H1 (cell line): Measurements from ENCODE around the gene SLC25A30. TPM values are rescaled to one million over a fixed set of nuclear protein-coding genes. Genes with fewer than 3 reads are reported as not detected.
A peak's percentile ranks its signal among the peaks of the same experiment; 100 is the strongest.

Experiments used
- CTCF ChIA-PET: fragments of 300-600 bp; sonication (Branson Sonifier 250); formaldehyde crosslinking; loops from one replicate; lab custom pipeline; 2021; ENCODE audit not compliant: partially characterized antibody; lab: Charles Lee
- POLR2A ChIA-PET: fragments of 300-600 bp; sonication (Branson Sonifier 250); formaldehyde crosslinking; loops from one replicate; lab custom pipeline; 2021; ENCODE audit warnings: inconsistent platforms; ENCODE audit not compliant: partially characterized antibody; lab: Charles Lee
- DNase-seq, 2 experiments: peaks; one replicate each; pipeline versions ENCODE4 v3.0.0 to v3.0.0-alpha.2; 2010 to 2022; ENCODE audit warnings: low spot score in 2 of 2, low read depth in 1 of 2, mixed read lengths in 1 of 2
- FAIRE-seq: peaks from 2 replicates; lab custom pipeline; 2011; peaks lifted over from hg19 to GRCh38; lab: Jason Lieb, UNC
- H2AFZ ChIP-seq: 2 replicates; pipeline ENCODE4 v1.8.1; 2012; ENCODE audit warnings: low read length, inconsistent platforms
- H2AK5ac ChIP-seq: 2 replicates; pipeline ENCODE4 v1.6.1; 2013; ENCODE audit warnings: low read depth, low read length
- H2BK120ac ChIP-seq: replicated peaks from 2 replicates; pipeline ENCODE3; 2013; ENCODE audit warnings: low read depth, low read length, inconsistent platforms
- H2BK12ac ChIP-seq: 2 replicates; pipeline ENCODE4 v1.6.1; 2013; ENCODE audit warnings: low read depth, low read length
- H2BK15ac ChIP-seq: 2 replicates; pipeline ENCODE4 v1.6.1; 2013; ENCODE audit warnings: low read length
- H2BK20ac ChIP-seq: 2 replicates; pipeline ENCODE4 v1.6.1; 2013; ENCODE audit warnings: low read length
- H2BK5ac ChIP-seq: 2 replicates; pipeline ENCODE4 v1.6.1; 2013; ENCODE audit warnings: low read depth, low read length
- H3K14ac ChIP-seq: 2 replicates; pipeline ENCODE4 v1.6.1; 2013; ENCODE audit warnings: inconsistent platforms; ENCODE audit not compliant: insufficient read length
- H3K18ac ChIP-seq: 2 replicates; pipeline ENCODE4 v1.6.1; 2013; ENCODE audit warnings: low read length; ENCODE audit errors: extremely low read depth
- H3K23ac ChIP-seq: 2 replicates; pipeline ENCODE4 v1.6.1; 2013; ENCODE audit warnings: inconsistent platforms; ENCODE audit not compliant: insufficient read length
- H3K23me2 ChIP-seq: 2 replicates; pipeline ENCODE4 v1.6.1; 2013; ENCODE audit warnings: low read depth, low read length
- H3K27ac ChIP-seq: 2 replicates; pipeline ENCODE4 v1.6.1; 2011; ENCODE audit warnings: low read depth, low read length, inconsistent platforms
- H3K27me3 ChIP-seq, 4 experiments: replicated peaks in 1 of 4; 1 replicate in 1 of 4; 2 replicates in 3 of 4; pipeline versions ENCODE4 v1.6.1 to v1.8.1; 2011 to 2013; ENCODE audit warnings: low read length in 3 of 4, mild to moderate bottlenecking in 3 of 4, inconsistent platforms in 2 of 4, mixed read lengths in 2 of 4, moderate library complexity in 1 of 4; ENCODE audit not compliant: control insufficient read depth in 3 of 4, insufficient read depth in 3 of 4; ENCODE audit errors: extremely low read depth in 1 of 4
- H3K36me3 ChIP-seq, 4 experiments: 2 replicates each; pipeline versions ENCODE4 v1.6.1 to v1.8.1; 2011 to 2013; ENCODE audit warnings: mild to moderate bottlenecking in 4 of 4, low read length in 3 of 4, moderate library complexity in 2 of 4, control low read depth in 1 of 4, inconsistent platforms in 1 of 4; ENCODE audit not compliant: insufficient read depth in 4 of 4, control insufficient read depth in 2 of 4
- H3K4ac ChIP-seq: replicated peaks from 2 replicates; pipeline ENCODE3; 2013; ENCODE audit warnings: low read length, low read depth, mixed read lengths, inconsistent platforms; ENCODE audit not compliant: insufficient read length
- H3K4me1 ChIP-seq, 4 experiments: replicated peaks in 1 of 4; 1 replicate in 1 of 4; 2 replicates in 3 of 4; pipeline versions ENCODE4 v1.6.1 to v1.8.1; 2011 to 2013; ENCODE audit warnings: low read length in 3 of 4, inconsistent platforms in 2 of 4, mixed read lengths in 1 of 4; ENCODE audit not compliant: insufficient read depth in 4 of 4, control insufficient read depth in 3 of 4
- H3K4me2 ChIP-seq, 2 experiments: 2 replicates each; pipeline versions ENCODE4 v1.6.1 to v1.8.1; 2011 to 2013; ENCODE audit warnings: low read depth in 2 of 2, low read length in 2 of 2, control low read depth in 1 of 2, inconsistent platforms in 1 of 2, mild to moderate bottlenecking in 1 of 2; ENCODE audit not compliant: insufficient read depth in 1 of 2
- H3K4me3 ChIP-seq, 4 experiments: fragments of 200-600, 300-600 bp in 1 of 4; sonication (generic), shearing (Covaris generic), sonication (Bioruptor Twin) in 1 of 4; 2 replicates each; pipeline versions ENCODE4 v1.5.1 to v1.8.1; 2011 to 2016; ENCODE audit warnings: low read length in 4 of 4, low read depth in 3 of 4, control low read depth in 2 of 4, inconsistent platforms in 2 of 4, mild to moderate bottlenecking in 2 of 4, mixed read lengths in 1 of 4, moderate library complexity in 1 of 4; ENCODE audit not compliant: insufficient read depth in 2 of 4; ENCODE audit errors: extremely low read depth in 1 of 4
- H3K56ac ChIP-seq: replicated peaks from 2 replicates; pipeline ENCODE3; 2013; ENCODE audit warnings: low read depth, mild to moderate bottlenecking, mixed read lengths, low read length, inconsistent platforms; ENCODE audit not compliant: insufficient read length
- H3K79me1 ChIP-seq: 2 replicates; pipeline ENCODE4 v1.6.1; 2013; ENCODE audit warnings: low read depth, low read length, control low read depth
- H3K79me2 ChIP-seq, 2 experiments: 2 replicates each; pipeline versions ENCODE4 v1.6.1 to v1.8.1; 2012 to 2013; ENCODE audit warnings: low read length in 2 of 2, mild to moderate bottlenecking in 2 of 2, inconsistent platforms in 1 of 2; ENCODE audit not compliant: insufficient read depth in 2 of 2, control insufficient read depth in 1 of 2
- H3K9ac ChIP-seq, 4 experiments: replicated peaks in 1 of 4; 1 replicate in 1 of 4; 2 replicates in 3 of 4; pipeline versions ENCODE4 v1.6.1 to v1.8.1; 2011 to 2013; ENCODE audit warnings: low read depth in 3 of 4, low read length in 3 of 4, control low read depth in 2 of 4, mild to moderate bottlenecking in 2 of 4, moderate library complexity in 2 of 4, inconsistent platforms in 1 of 4; ENCODE audit errors: extremely low read depth in 1 of 4
- H3K9me3 ChIP-seq, 2 experiments: 2 replicates each; pipeline versions ENCODE4 v1.6.1 to v1.8.1; 2012 to 2013; ENCODE audit warnings: mild to moderate bottlenecking in 2 of 2, moderate library complexity in 2 of 2, control low read depth in 1 of 2, inconsistent platforms in 1 of 2, low read depth in 1 of 2, low read length in 1 of 2, mixed read lengths in 1 of 2; ENCODE audit not compliant: insufficient read depth in 2 of 2
- H4K20me1 ChIP-seq, 2 experiments: replicated peaks in 1 of 2; 2 replicates each; pipeline versions ENCODE3 to v1.8.1; 2011 to 2013; ENCODE audit warnings: inconsistent platforms in 2 of 2, low read length in 2 of 2, mild to moderate bottlenecking in 1 of 2; ENCODE audit not compliant: insufficient read depth in 2 of 2, control insufficient read depth in 1 of 2
- H4K5ac ChIP-seq: 2 replicates; pipeline ENCODE4 v1.6.1; 2013; ENCODE audit warnings: low read length, low read depth, mixed read lengths, inconsistent platforms; ENCODE audit not compliant: insufficient read length
- H4K8ac ChIP-seq: 2 replicates; pipeline ENCODE4 v1.8.0; 2013; ENCODE audit warnings: mild to moderate bottlenecking, moderate library complexity, low read length, inconsistent platforms; ENCODE audit not compliant: insufficient read depth; ENCODE audit errors: extremely low read depth
- H4K91ac ChIP-seq: replicated peaks from 2 replicates; pipeline ENCODE3; 2013; ENCODE audit warnings: low read length, mixed read lengths, inconsistent platforms; ENCODE audit not compliant: insufficient read length
- BACH1 ChIP-seq: IDR thresholded peaks from 2 replicates; pipeline ENCODE4 v1.6.1; 2012; ENCODE audit warnings: low read length, improper control_type of control experiment
- BRCA1 ChIP-seq: IDR thresholded peaks from 2 replicates; pipeline ENCODE4 v1.6.1; 2012; ENCODE audit warnings: low read depth, low read length, improper control_type of control experiment
- CEBPB ChIP-seq: IDR thresholded peaks from 2 replicates; pipeline ENCODE4 v1.6.1; 2012; ENCODE audit warnings: low read depth, low read length
- EP300 ChIP-seq, 2 experiments: IDR thresholded peaks; 1 replicate in 1 of 2; 2 replicates in 1 of 2; pipeline ENCODE4 v1.6.1; 2011 to 2012; ENCODE audit warnings: low read depth in 2 of 2, low read length in 2 of 2, mild to moderate bottlenecking in 2 of 2, borderline replicate concordance in 1 of 2, inconsistent platforms in 1 of 2, moderate library complexity in 1 of 2
- EZH2 ChIP-seq: fragments of 200-600 bp; sonication (generic); IDR thresholded peaks from 2 replicates; pipeline ENCODE4 v1.7.1; 2012; ENCODE audit warnings: low read depth, mild to moderate bottlenecking, moderate library complexity, low read length, inconsistent platforms; ENCODE audit not compliant: severe bottlenecking
- FOSL1 ChIP-seq: IDR thresholded peaks from 2 replicates; pipeline ENCODE4 v1.6.1; 2011; ENCODE audit warnings: mild to moderate bottlenecking, low read depth, low read length, moderate library complexity; ENCODE audit not compliant: insufficient read depth
- JUND ChIP-seq: IDR thresholded peaks from 2 replicates; pipeline ENCODE4 v1.6.1; 2011; ENCODE audit warnings: mild to moderate bottlenecking, improper control_type of control experiment, low read length
- NANOG ChIP-seq: IDR thresholded peaks from 2 replicates; pipeline ENCODE4 v1.6.1; 2011; ENCODE audit warnings: low read length, low read depth, mild to moderate bottlenecking, inconsistent platforms; ENCODE audit not compliant: insufficient read depth, poor library complexity, severe bottlenecking
- RFX5 ChIP-seq: IDR thresholded peaks from 2 replicates; pipeline ENCODE4 v1.6.1; 2011; ENCODE audit warnings: low read depth, low read length, improper control_type of control experiment, borderline replicate concordance
- SP1 ChIP-seq: IDR thresholded peaks from 2 replicates; pipeline ENCODE4 v1.6.1; 2011; ENCODE audit warnings: low read depth, low read length
- TCF12 ChIP-seq: IDR thresholded peaks from 2 replicates; pipeline ENCODE4 v1.6.1; 2011; ENCODE audit warnings: low read depth, mild to moderate bottlenecking, low read length
- YY1 ChIP-seq: IDR thresholded peaks from 2 replicates; pipeline ENCODE4 v1.6.1; 2011; ENCODE audit warnings: low read depth, mild to moderate bottlenecking, low read length
- ZNF274 ChIP-seq: IDR thresholded peaks from 2 replicates; pipeline ENCODE4 v1.7.0; 2012; ENCODE audit warnings: low read length, borderline replicate concordance; ENCODE audit errors: extremely low read depth
- WGBS, 2 experiments: shearing (Covaris generic) in 1 of 2; methylation state at CpG; one replicate each; pipeline versions ENCODE4 v1.1.6 to v1.1.7; 2013 to 2015; ENCODE audit warnings: low lambda C conversion rate in 2 of 2, mixed read lengths in 2 of 2, inconsistent platforms in 1 of 2, low coverage in 1 of 2, missing lambda C conversion rate in 1 of 2; ENCODE audit not compliant: insufficient replicate concordance in 2 of 2, insufficient coverage in 1 of 2, insufficient read length in 1 of 2; ENCODE audit errors: extremely low coverage in 1 of 2, missing lambda C conversion rate in 1 of 2; 5-methylcytosine and 5-hydroxymethylcytosine counted together
- polyA plus RNA-seq, 7 experiments: library from polyadenylated mRNA; depleted of rRNA in 3 of 7; stranded (reverse) in 5 of 7; unstranded in 2 of 7; fragments of >200 nt in 5 of 7; fragments of 200-250 nt in 2 of 7; gene quantifications; 1 replicate in 5 of 7; 2 replicates in 1 of 7; 4 replicates in 1 of 7; pipeline versions ENCODE4 v1.2.1 to v1.2.3, GENCODE V29; 2011 to 2013; ENCODE audit warnings: missing spikeins in 2 of 7, mixed read lengths in 2 of 7
- total RNA-seq: library from RNA; stranded (reverse); fragmentation: NEBNext Ultra II Directional; extraction: Animal tissue kit (Norgen Biotek cat#: 25700); gene quantifications from 2 replicates; pipeline ENCODE4 v1.2.1, GENCODE V29; 2021
- TF ChIP-seq, protein P1 (sequence below): IDR thresholded peaks from 2 replicates; pipeline ENCODE4 v1.6.1; 2012; ENCODE audit warnings: inconsistent platforms

Gene SLC25A30
- total and polyA plus RNA-seq, 2 of the 8 experiments (the other 6 are each of a cell fraction or from before 2014, with no cell fraction given): 2.1 to 8.7 TPM

DNA sequence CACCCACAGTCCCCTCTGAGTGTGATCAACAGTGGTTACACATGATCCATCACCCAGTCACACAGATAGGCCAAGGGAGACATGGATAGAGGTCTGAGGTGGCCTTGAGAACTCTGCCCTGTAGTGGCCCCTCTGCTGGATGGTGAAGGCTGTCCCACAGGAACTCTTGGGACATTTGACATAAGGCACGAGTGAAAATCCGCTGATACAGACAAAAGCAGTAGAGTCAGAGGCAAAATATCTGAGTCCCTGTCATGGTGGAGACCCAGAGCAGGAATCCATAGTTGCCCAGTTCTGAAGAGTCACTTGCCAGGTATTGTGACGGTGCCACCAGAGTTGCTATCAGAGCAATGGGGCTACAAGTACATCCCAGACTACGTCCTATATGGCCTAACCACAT, 18.8 kb upstream of the SLC25A30 start:
- CTCF ChIA-PET: interaction anchor here (1.0 to 1.4 kb wide), 2 partner anchors 10 to 41 kb away, joined by 3 to 4 read pairs; no protein-coding TSS in a partner anchor
- Histone ChIP-seq H2BK120ac (no peak overlapping the region), H2AFZ (0 out of 2 replicates have a peak overlapping the region, but pooled peaks have one; percentile 4), H3K36me3 (no peaks in the 10 kb centered on the region), H4K20me1 (no peaks in the 10 kb centered on the region), H2BK5ac (no peak overlapping the region), H3K79me2 (no peaks in the 10 kb centered on the region), H4K8ac (no peak overlapping the region), H2BK15ac (no peak overlapping the region), H3K4me3 (no peak overlapping the region), H2AK5ac (no peak overlapping the region), H3K4ac (no peak overlapping the region), H3K27ac (no peak overlapping the region), H3K9me3 (no peaks in the 10 kb centered on the region), H2BK12ac (no peak overlapping the region), H3K56ac (no peak overlapping the region), H3K23ac (no peak overlapping the region), H3K18ac (no peak overlapping the region), H2BK20ac (no peak overlapping the region), H3K79me1 (no peaks in the 10 kb centered on the region), H3K27me3 (no peaks in the 10 kb centered on the region), H3K4me2 (no peak overlapping the region), H3K4me1 (peaks cover 0 to 3% (median 0%) of the 10 kb centered on the region in 4 experiments; a peak in 1 of 7 replicates), H3K14ac (no peak overlapping the region), H3K23me2 (no peaks in the 10 kb centered on the region), H3K9ac (no peak overlapping the region), H4K5ac (no peak overlapping the region), H4K91ac (no peak overlapping the region)
- no peak for DNase-seq
- FAIRE-seq: no peak
- WGBS, 2 experiments: 96% methylated on average over 4 of the region's 4 CpGs; no CpG with 5 or more reads in 1 of the 2 experiments
- POLR2A ChIA-PET: interaction anchor here (0.6 kb wide), 1 partner anchor 30 kb away, joined by 4 read pairs; no protein-coding TSS in a partner anchor
- TF ChIP-seq CEBPB (no peak), NANOG (no peak), YY1 (no peak), ZNF274 (no peak), SP1 (no peak), RFX5 (no peak), JUND (no peak), FOSL1 (no peak), BACH1 (no peak), EZH2 (no peak), TCF12 (no peak), EP300 (IDR thresholded peaks at IDR 0.05; ENCODE audit: borderline replicate concordance in 1 of 2, low read depth in 2 of 2, low read length in 2 of 2) (no peak), BRCA1 (no peak)
- TF ChIP-seq, protein P1, sequence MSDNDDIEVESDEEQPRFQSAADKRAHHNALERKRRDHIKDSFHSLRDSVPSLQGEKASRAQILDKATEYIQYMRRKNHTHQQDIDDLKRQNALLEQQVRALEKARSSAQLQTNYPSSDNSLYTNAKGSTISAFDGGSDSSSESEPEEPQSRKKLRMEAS: no peak
